Prostate gland (tissue), 2 donors: ENCODE data around the gene F13B.
"Not testable (repeated sequence)": the region's sequence is repeated elsewhere in the genome, so short reads cannot be mapped to it uniquely, and the experiment has no call there.

ENCODE experiments used
- CTCF ChIP-seq, 4 experiments: fragments of 200-600 bp in 2 of 4; fragments of 450-650 bp in 2 of 4; sonication (generic) in 2 of 4; IDR thresholded peaks; 1 replicate in 3 of 4; 2 replicates in 1 of 4; pipeline ENCODE4 v1.5.1; 2016 to 2019; ENCODE audit warnings: antibody characterized with exemption in 4 of 4, mild to moderate bottlenecking in 2 of 4, moderate library complexity in 2 of 4
- POLR2A ChIP-seq: fragments of 450-650 bp; IDR thresholded peaks from one replicate; pipeline ENCODE4 v1.6.1; 2016; ENCODE audit warnings: antibody characterized with exemption, mild to moderate bottlenecking

- not testable (repeated sequence) for TF ChIP-seq CTCF (IDR thresholded peaks at IDR 0.05); POLR2A
Measured at GRCh38 chr1:197096971-197097370, 29.9 kb upstream of the F13B start.
